HG02759 (cell line): ENCODE measurements around the gene CWC15.
"Not testable (repeated sequence)": the region's sequence is repeated elsewhere in the genome, so short reads cannot be mapped to it uniquely, and the experiment has no call there.

ENCODE experiments used
- ATAC-seq: cut with Tn5 transposase; IDR thresholded peaks from one replicate; pipeline ENCODE4 v1.9.1; 2021; ENCODE audit warnings: mild to moderate bottlenecking, moderate library complexity; ENCODE audit not compliant: unreplicated experiment

The CWC15 gene

DNA sequence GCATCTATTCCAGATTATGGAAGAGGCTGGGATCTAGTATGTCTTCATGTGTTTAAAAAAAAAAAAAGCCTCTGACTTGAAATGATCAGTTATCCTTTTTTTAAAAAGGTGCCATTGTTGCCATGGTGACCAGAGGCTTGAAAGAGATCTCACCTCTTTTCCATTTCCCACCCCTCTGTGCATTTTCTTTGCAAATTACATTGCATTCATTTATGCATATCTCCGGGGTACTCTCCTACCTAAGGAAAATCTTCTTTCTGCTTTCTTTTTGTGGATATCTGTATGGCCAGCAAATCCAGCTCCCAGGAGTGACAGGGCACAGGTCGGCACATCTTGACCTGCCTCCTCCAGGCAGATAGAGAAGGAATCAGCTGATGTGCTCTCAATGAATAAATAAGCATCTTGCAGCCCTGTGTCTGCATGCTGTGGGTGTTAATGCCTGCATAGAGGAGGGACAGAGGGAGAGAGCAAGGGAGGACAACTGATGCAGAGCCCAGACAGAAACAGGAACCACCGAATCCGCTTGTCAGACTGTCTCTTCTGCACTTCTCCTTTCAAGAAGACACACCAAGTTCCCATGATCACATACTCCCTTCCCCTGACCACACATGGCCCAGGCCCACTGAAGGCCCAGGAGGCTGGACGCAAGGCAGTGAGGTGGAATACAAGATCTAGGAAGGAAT lies 50.9 kb downstream of the CWC15 start:
- ATAC-seq: no peak

DNA sequence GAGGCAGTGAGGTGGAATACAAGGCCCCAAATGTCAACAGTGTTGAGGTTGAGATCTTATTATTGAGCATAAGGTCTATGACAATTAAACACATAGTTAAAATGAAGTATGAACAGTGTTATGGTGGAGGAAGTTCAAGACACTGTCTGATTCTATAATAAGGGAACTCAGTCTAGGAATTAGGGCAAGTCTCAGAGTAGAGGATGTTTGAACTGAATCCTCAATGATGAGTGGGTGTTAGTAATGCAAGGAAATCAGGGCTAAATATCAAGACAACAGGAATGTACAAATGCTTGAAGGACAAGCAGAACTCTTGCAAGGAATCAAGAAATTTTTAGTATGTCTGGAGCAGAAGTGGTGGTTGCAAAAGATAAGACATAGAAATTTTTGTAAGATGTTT lies 53.0 kb downstream of the CWC15 start:
- no peak for ATAC-seq

DNA sequence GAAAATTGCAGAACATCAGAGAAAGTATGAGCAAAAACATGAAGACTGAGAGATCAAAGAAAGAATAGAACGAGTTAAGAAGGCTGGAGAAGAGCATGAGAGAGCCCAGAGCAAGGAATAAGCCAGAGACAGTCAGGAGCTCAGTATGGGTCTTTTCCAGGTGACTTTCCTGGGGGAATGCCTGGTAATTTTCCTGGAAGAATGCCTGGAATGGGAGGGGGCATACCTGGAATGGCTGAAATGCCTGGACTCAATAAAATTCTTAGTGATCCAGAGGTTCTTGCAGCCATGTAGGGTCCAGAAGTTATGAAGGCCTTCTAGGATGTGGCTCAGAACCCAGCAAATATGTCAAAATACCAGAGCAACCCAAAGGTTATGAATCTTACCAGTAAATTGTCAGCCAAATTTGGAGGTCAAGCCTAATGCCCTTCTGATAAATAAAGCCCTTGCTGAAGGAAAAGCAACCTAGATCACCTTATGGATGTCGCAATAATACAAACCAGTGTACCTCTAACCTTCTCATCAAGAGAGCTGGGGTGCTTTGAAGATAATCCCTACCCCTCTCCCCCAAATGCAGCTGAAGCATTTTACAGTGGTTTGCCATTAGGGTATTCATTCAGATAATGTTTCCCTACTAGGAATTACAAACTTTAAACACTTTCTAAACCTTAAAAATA lies 59.5 kb downstream of the CWC15 start:
- ATAC-seq: not testable (repeated sequence)

DNA sequence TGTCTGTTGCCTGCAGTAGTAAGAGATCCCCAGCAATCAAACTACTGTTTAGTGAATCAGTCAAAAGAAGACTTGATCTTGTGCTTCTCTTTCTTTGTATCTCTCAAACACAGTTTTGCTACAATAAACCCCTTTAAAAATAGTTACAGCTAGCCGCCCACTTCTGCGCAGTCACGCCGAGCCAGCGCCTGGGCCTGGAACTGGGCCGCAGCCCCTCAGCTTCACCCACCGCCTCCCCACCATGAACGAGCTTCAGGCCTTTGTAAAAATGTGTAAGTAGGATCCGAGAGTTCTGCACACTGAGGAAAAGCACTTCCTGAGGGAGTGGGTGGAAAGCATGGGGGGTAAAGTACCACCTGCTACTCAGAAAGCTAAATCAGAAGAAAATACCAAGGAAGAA lies 60.5 kb downstream of the CWC15 start:
- ATAC-seq: no peak
